Activated B cell treated with CpG ODN at 0.5 μM for 24 hours (primary cell): ENCODE results near the gene FBRS. TPM values are rescaled to one million over a fixed set of nuclear protein-coding genes. Genes with fewer than 3 reads are reported as not detected.
"Not testable (repeated sequence)": the region's sequence is repeated elsewhere in the genome, so short reads cannot be mapped to it uniquely, and the experiment has no call there.

Experiments used
- ATAC-seq: fragments of 200-7000 bp; cut with Tn5 transposase; one replicate; pipeline ENCODE4 v1.10.0; 2021; ENCODE audit warnings: low read depth, mild to moderate bottlenecking, moderate library complexity
- CTCF ChIA-PET: fragments of 350-600 bp; sonication (Branson Sonifier 250); formaldehyde crosslinking; loops from one replicate; lab custom pipeline; 2021; ENCODE audit warnings: antibody characterized with exemption; lab: Charles Lee
- POLR2A ChIA-PET: fragments of 350-600 bp; sonication (Branson Sonifier 250); formaldehyde crosslinking; loops from one replicate; lab custom pipeline; 2021; ENCODE audit warnings: antibody characterized with exemption; lab: Charles Lee
- DNase-seq: peaks from one replicate; pipeline ENCODE4 v3.0.0; 2022
- H3K27ac Mint-ChIP-seq: one replicate; pipeline ENCODE4 v1.8.0; 2020; ENCODE audit warnings: mixed read lengths
- H3K27me3 Mint-ChIP-seq: one replicate; pipeline ENCODE4 v1.8.0; 2021; ENCODE audit warnings: mixed read lengths
- H3K36me3 Mint-ChIP-seq: one replicate; pipeline ENCODE4 v1.8.0; 2021; ENCODE audit warnings: low read depth, mixed read lengths
- H3K4me1 Mint-ChIP-seq: one replicate; pipeline ENCODE4 v1.8.0; 2021; ENCODE audit warnings: mixed read lengths
- H3K4me3 Mint-ChIP-seq: one replicate; pipeline ENCODE4 v1.8.0; 2020; ENCODE audit warnings: mild to moderate bottlenecking, mixed read lengths
- H3K9me3 Mint-ChIP-seq: one replicate; pipeline ENCODE4 v1.8.0; 2020; ENCODE audit warnings: mixed read lengths
- CTCF ChIP-seq: fragments of 200-600 bp; IDR thresholded peaks from one replicate; pipeline ENCODE4 v1.8.0; 2022; ENCODE audit warnings: antibody characterized with exemption, mild to moderate bottlenecking
- intact Hi-C: fragments of 100-400 bp; cut with micrococcal nuclease; formaldehyde crosslinking; loops from one replicate; pipeline ENCODE4 v1.15.1; 2024
- total RNA-seq: library from RNA; stranded (reverse); gene quantifications from 2 replicates; pipeline ENCODE4 v1.2.3, GENCODE V29; 2022

The FBRS gene
- total RNA-seq, 1 donor from 2014 or later: 204 TPM

GRCh38 chr16:30700491-30700890 is 42.3 kb downstream of the FBRS start:
- Mint-ChIP-seq H3K4me3 (no peak overlapping the region), H3K27ac (no peak overlapping the region), H3K27me3 (no peaks in the 10 kb centered on the region), H3K9me3 (no peaks in the 10 kb centered on the region), H3K36me3 (peaks cover 52% of the 10 kb centered on the region), H3K4me1 (peaks cover 22% of the 10 kb centered on the region)
- POLR2A ChIA-PET: interaction anchor here (0.7 kb wide), 3 partner anchors 86 to 142 kb away, joined by 3 to 5 read pairs (median 3); partner anchors contain the start of genes ZNF629 and ZNF764
- CTCF ChIA-PET: no interaction called here
- no peak for TF ChIP-seq CTCF
- DNase-seq (no peak), ATAC-seq (no peak)
- intact Hi-C loops: no loop called here

DNA sequence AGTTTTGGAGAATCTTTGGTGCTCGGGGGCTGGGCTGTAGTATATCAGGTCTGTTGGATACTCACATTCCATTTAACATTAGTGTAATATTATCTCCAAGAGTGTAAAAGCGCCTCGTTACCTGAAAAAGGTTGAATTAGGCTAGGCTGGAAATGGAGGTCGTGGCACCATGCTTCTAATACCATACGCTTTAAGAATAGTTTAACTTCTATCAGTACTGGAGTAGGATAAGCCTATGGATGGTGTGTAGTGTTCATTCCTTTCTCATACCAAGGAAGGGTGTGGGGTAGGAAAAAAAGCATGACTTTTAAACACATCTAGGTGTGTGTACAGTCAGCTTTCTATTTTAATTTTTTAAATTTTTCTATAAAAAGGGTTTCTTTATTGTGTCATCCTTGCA is 42.7 kb downstream of the FBRS start:
- POLR2A ChIA-PET: interaction anchor here (0.7 kb wide), 2 partner anchors 94 to 303 kb away, joined by 3 to 4 read pairs; no protein-coding TSS in a partner anchor
- H3K9me3 Mint-ChIP-seq: no peaks in the 10 kb centered on the region
- no peak overlapping the region for H3K27ac Mint-ChIP-seq
- no peaks in the 10 kb centered on the region for H3K27me3 Mint-ChIP-seq
- no peak for ATAC-seq
- TF ChIP-seq CTCF: no peak
- DNase-seq: no peak
- H3K4me1 Mint-ChIP-seq: peaks cover 22% of the 10 kb centered on the region
- CTCF ChIA-PET: no interaction called here
- peaks cover 57% of the 10 kb centered on the region for H3K36me3 Mint-ChIP-seq
- H3K4me3 Mint-ChIP-seq: no peak overlapping the region
- intact Hi-C loops: no loop called here

GRCh38 chr16:30703071-30703470 is 44.8 kb downstream of the FBRS start:
- POLR2A ChIA-PET: interaction anchor here (0.7 kb wide), 1 partner anchor 1840 kb away, joined by 6 read pairs; no protein-coding TSS in a partner anchor
- H3K27me3 Mint-ChIP-seq, CTCF ChIA-PET, H3K9me3 Mint-ChIP-seq, H3K27ac Mint-ChIP-seq, intact Hi-C loops, ATAC-seq, DNase-seq, H3K4me3 Mint-ChIP-seq: not testable (repeated sequence)
- Mint-ChIP-seq H3K4me1 (peaks cover 16% of the 10 kb centered on the region), H3K36me3 (peaks cover 75% of the 10 kb centered on the region)

- Mint-ChIP-seq H3K4me1 (peaks cover 16% of the 10 kb centered on the region), H3K36me3 (peaks cover 77% of the 10 kb centered on the region), H3K27me3 (no peaks in the 10 kb centered on the region), H3K9me3 (no peaks in the 10 kb centered on the region), H3K27ac (no peak overlapping the region), H3K4me3 (no peak overlapping the region)
- CTCF ChIA-PET: no interaction called here
- DNase-seq (no peak), ATAC-seq (no peak)
- POLR2A ChIA-PET: no interaction called here
- intact Hi-C loops: no loop called here
- no peak for TF ChIP-seq CTCF
Measured at GRCh38 chr16:30703971-30704370, 45.7 kb downstream of the FBRS start.

- H3K36me3 Mint-ChIP-seq: peaks cover 81% of the 10 kb centered on the region
- ChIA-PET CTCF (no interaction called here), POLR2A (interaction anchor here (1.1 kb wide), 1 partner anchor 48 kb away, joined by 3 read pairs; the partner anchor contains the start of gene FBRS)
- DNase-seq: no peak
- H3K4me3 Mint-ChIP-seq: no peak overlapping the region
- no peaks in the 10 kb centered on the region for H3K9me3 Mint-ChIP-seq
- H3K4me1 Mint-ChIP-seq: no peaks in the 10 kb centered on the region
- intact Hi-C loops: no loop called here
- H3K27ac Mint-ChIP-seq: no peak overlapping the region
- no peak for ATAC-seq
- H3K27me3 Mint-ChIP-seq: no peaks in the 10 kb centered on the region
- TF ChIP-seq CTCF: no peak
Measured at GRCh38 chr16:30706046-30706445, 47.8 kb downstream of the FBRS start.

DNA sequence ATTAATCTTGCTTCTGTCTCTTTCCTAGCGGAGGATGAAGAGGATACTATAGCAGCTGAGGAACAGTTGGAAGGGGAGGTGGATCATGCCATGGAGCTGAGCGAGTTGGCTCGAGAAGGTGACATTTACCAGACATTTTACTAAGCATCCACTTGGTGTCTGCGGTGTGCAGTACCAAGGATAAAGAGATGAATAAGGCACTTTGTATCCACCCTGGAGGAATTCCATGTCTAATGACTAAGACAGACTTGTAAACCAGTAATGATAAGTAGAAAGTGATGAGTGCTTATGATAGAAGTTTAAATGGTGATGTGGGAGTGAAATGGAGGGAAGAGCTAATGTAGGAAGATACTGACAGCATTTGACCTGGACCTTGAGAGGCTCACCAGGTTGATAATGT is 52.7 kb downstream of the FBRS start:
- no peaks in the 10 kb centered on the region for H3K27me3 Mint-ChIP-seq
- ATAC-seq (no peak), DNase-seq (no peak)
- POLR2A ChIA-PET: interaction anchor here (0.5 to 1.2 kb wide), 3 partner anchors 15 to 37 kb away, joined by 3 to 5 read pairs (median 4); partner anchors contain the start of gene PHKG2
- H3K9me3 Mint-ChIP-seq: no peaks in the 10 kb centered on the region
- peaks cover 89% of the 10 kb centered on the region for H3K36me3 Mint-ChIP-seq
- H3K4me3 Mint-ChIP-seq: no peak overlapping the region
- peaks cover 16% of the 10 kb centered on the region for H3K4me1 Mint-ChIP-seq
- CTCF ChIA-PET: no interaction called here
- intact Hi-C loops: no loop called here
- TF ChIP-seq CTCF: no peak
- no peak overlapping the region for H3K27ac Mint-ChIP-seq
